Bronchial epithelial cell (primary cell): ENCODE data around the gene LUZP1. TPM values are rescaled to one million over a fixed set of nuclear protein-coding genes. Genes with fewer than 3 reads are reported as not detected.

Experiments used
- DNase-seq: peaks from one replicate; pipeline ENCODE4 v3.0.0-alpha.2; 2010; ENCODE audit warnings: low read depth
- FAIRE-seq: peaks from 2 replicates; lab custom pipeline; 2011; peaks lifted over from hg19 to GRCh38; lab: Jason Lieb, UNC
- H3K27me3 ChIP-seq: 2 replicates; pipeline ENCODE4 v1.5.1; 2011; ENCODE audit warnings: low read length; ENCODE audit not compliant: control insufficient read depth, insufficient read depth
- H3K36me3 ChIP-seq: 2 replicates; pipeline ENCODE4 v1.5.1; 2011; ENCODE audit warnings: low read length; ENCODE audit not compliant: control insufficient read depth, insufficient read depth
- H3K4me3 ChIP-seq: 2 replicates; pipeline ENCODE4 v1.5.1; 2011; ENCODE audit warnings: mild to moderate bottlenecking, low read depth, low read length, control low read depth
- CTCF ChIP-seq: IDR thresholded peaks from 2 replicates; pipeline ENCODE4 v1.5.1; 2011; ENCODE audit warnings: mild to moderate bottlenecking, moderate library complexity, low read length, control low read depth, inconsistent platforms; ENCODE audit not compliant: insufficient read depth, severe bottlenecking
- total RNA-seq: library from RNA; depleted of rRNA; stranded (reverse); fragments of >200 nt; gene quantifications from 2 replicates; pipeline ENCODE4 v1.2.1, GENCODE V29; 2014

The LUZP1 gene
- total RNA-seq, 1 donor from 2014 or later, result 17.6 TPM

- FAIRE-seq (no peak), DNase-seq (no peak)
- TF ChIP-seq CTCF, result no peak
- Histone ChIP-seq H3K27me3 (no peaks in the 10 kb centered on the region), H3K36me3 (no peaks in the 10 kb centered on the region), H3K4me3 (peak overlapping the region; percentile 48)
These were observed 8.4 kb upstream of the LUZP1 start for GRCh38 chr1:23177031-23177430.

GRCh38 chr1:23174426-23175110 lies 5.9 kb upstream of the LUZP1 start:
- H3K27me3 ChIP-seq, result no peaks in the 10 kb centered on the region
- no peak overlapping the region for H3K4me3 ChIP-seq
- TF ChIP-seq CTCF, result no peak
- no peaks in the 10 kb centered on the region for H3K36me3 ChIP-seq
- FAIRE-seq (no peak), DNase-seq (no peak)

- TF ChIP-seq CTCF, result no peak
- FAIRE-seq (no peak), DNase-seq (no peak)
- no peaks in the 10 kb centered on the region for H3K36me3 ChIP-seq
- no peaks in the 10 kb centered on the region for H3K27me3 ChIP-seq
- H3K4me3 ChIP-seq, result no peak overlapping the region
These were observed 2.6 kb upstream of the LUZP1 start for GRCh38 chr1:23171181-23171755.

- DNase-seq (peak; percentile 80), FAIRE-seq (no peak)
- Histone ChIP-seq H3K27me3 (no peaks in the 10 kb centered on the region), H3K4me3 (no peak overlapping the region), H3K36me3 (no peaks in the 10 kb centered on the region)
- TF ChIP-seq CTCF, result no peak
These were observed 1.2 kb upstream of the LUZP1 start for GRCh38 chr1:23169727-23170335.

- FAIRE-seq (no peak), DNase-seq (no peak)
- H3K27me3 ChIP-seq, result no peaks in the 10 kb centered on the region
- no peak for TF ChIP-seq CTCF
- H3K36me3 ChIP-seq, result no peaks in the 10 kb centered on the region
- H3K4me3 ChIP-seq, result peak overlapping the region; percentile 90
These were observed 529 bp upstream of the LUZP1 start for GRCh38 chr1:23169195-23169575.

- TF ChIP-seq CTCF, result no peak
- Histone ChIP-seq H3K4me3 (peak overlapping the region; percentile 90), H3K27me3 (no peaks in the 10 kb centered on the region), H3K36me3 (no peaks in the 10 kb centered on the region)
- DNase-seq (no peak), FAIRE-seq (no peak)
These were observed 594 bp downstream of the LUZP1 start for GRCh38 chr1:23168079-23168444.
